ENCODE data around the gene SH3GL3.
A peak's percentile ranks its signal among the peaks of the same experiment; 100 is the strongest.

Gene SH3GL3

GRCh38 chr15:83446904-83447709 lies at the start of gene SH3GL3:
Gene SH3GL3, plus strand, starts transcription at chr15:83447341. Its CDS starts 193 bp downstream, at chr15:83447534.
- peak; percentile 61 for DNase-seq

GRCh38 chr15:83398626-83399025 lies 48.5 kb upstream of the SH3GL3 start:
- DNase-seq: no peak

GRCh38 chr15:83404121-83404520 lies 43.0 kb upstream of the SH3GL3 start:
- no peak for DNase-seq

GRCh38 chr15:83410532-83410931 lies 36.6 kb upstream of the SH3GL3 start:
- DNase-seq: no peak

- DNase-seq: no peak
Measured at GRCh38 chr15:83413054-83413719, 34.0 kb upstream of the SH3GL3 start.

- no peak for DNase-seq
Measured at GRCh38 chr15:83422081-83422480, 25.1 kb upstream of the SH3GL3 start.

GRCh38 chr15:83422541-83422940 lies 24.6 kb upstream of the SH3GL3 start:
- no peak for DNase-seq

GRCh38 chr15:83424101-83424500 lies 23.0 kb upstream of the SH3GL3 start:
- DNase-seq: no peak

- no peak for DNase-seq
Measured at GRCh38 chr15:83430441-83430840, 16.7 kb upstream of the SH3GL3 start.

GRCh38 chr15:83431521-83431920 lies 15.6 kb upstream of the SH3GL3 start:
- DNase-seq: no peak

- DNase-seq: no peak
Measured at GRCh38 chr15:83435202-83435601, 11.9 kb upstream of the SH3GL3 start.

GRCh38 chr15:83435782-83436181 lies 11.4 kb upstream of the SH3GL3 start:
- DNase-seq: no peak

GRCh38 chr15:83436513-83437158 lies 10.5 kb upstream of the SH3GL3 start:
- DNase-seq: peak; percentile 8

GRCh38 chr15:83443076-83443847 lies 3.9 kb upstream of the SH3GL3 start:
- no peak for DNase-seq

GRCh38 chr15:83444936-83445335 lies 2.2 kb upstream of the SH3GL3 start:
- DNase-seq: no peak

- no peak for DNase-seq
Measured at GRCh38 chr15:83445643-83446042, 1.5 kb upstream of the SH3GL3 start.

GRCh38 chr15:83446417-83446816 lies 724 bp upstream of the SH3GL3 start:
- DNase-seq: no peak

- no peak for DNase-seq
Measured at GRCh38 chr15:83449250-83449671, 2.1 kb downstream of the SH3GL3 start.

GRCh38 chr15:83449937-83450506 lies 2.9 kb downstream of the SH3GL3 start:
- DNase-seq: no peak

GRCh38 chr15:83457149-83457548 lies 10.0 kb downstream of the SH3GL3 start:
- no peak for DNase-seq

- DNase-seq: no peak
Measured at GRCh38 chr15:83458381-83458780, 11.2 kb downstream of the SH3GL3 start.

GRCh38 chr15:83462026-83462425 lies 14.9 kb downstream of the SH3GL3 start:
- DNase-seq: no peak

GRCh38 chr15:83462953-83463433 lies 15.9 kb downstream of the SH3GL3 start:
- DNase-seq: no peak
